Stimulated activated CD8-positive, alpha-beta memory T cell treated with anti-CD3 and anti-CD28 coated beads, Interleukin-2, amount 100 ng/mL, for 1 hour (primary cell): ENCODE data around the gene MRPL12.

ENCODE experiments used
- DNase-seq, 2 donors: peaks; one replicate each; pipeline ENCODE4 v3.0.0-alpha.2; 2020; ENCODE audit warnings: low read depth in 2 of 2

Gene MRPL12

DNA sequence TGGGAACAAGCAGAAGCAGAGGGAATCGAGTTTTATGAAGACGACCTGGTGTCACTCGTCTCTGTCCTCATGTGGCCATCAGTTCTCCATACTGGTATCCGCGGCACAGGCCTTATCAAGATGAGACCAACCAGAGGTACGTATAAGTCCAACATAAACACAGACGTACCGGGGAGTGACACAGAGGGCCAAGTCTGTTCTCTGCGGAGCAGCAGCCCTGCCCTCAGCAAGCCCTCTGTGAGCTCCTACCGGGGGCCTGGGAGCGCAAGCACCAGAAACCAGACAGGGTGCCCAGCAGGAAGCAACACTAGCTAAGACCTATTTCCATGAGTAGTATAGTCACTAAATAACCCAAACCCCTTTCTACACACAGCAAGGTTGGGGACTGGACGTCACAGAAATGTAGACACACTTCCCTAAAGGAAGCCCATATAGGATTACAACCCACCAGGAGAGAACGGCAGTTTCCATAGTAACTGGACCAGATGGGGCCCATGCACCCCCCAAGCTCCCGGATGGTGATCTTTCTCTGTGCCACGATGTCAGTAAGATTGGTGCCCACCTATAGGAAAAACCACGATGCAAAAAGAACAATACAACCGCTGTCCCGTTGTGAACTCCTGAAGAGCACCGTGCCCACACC, 20.5 kb upstream of the MRPL12 start:
- DNase-seq = no peak

DNA sequence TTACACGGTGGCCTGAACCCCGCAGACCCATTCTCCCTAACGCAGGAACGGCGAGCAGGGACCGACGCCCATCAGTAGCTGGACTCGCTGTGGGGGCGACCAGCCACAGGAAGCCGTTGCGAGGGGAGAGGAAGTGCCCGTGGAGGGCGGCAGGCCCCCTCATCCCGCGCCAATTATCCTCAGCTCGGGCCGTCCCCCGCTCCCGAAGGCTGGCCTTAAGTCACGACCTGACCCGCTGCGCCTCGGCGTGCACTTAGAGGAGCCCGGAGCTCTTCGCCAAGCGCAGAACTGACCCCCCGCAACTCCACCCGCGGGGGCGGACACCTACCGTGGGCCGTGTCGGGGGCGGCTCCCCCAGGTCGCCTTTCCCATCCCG, 20.0 kb upstream of the MRPL12 start:
- no peak for DNase-seq

DNA sequence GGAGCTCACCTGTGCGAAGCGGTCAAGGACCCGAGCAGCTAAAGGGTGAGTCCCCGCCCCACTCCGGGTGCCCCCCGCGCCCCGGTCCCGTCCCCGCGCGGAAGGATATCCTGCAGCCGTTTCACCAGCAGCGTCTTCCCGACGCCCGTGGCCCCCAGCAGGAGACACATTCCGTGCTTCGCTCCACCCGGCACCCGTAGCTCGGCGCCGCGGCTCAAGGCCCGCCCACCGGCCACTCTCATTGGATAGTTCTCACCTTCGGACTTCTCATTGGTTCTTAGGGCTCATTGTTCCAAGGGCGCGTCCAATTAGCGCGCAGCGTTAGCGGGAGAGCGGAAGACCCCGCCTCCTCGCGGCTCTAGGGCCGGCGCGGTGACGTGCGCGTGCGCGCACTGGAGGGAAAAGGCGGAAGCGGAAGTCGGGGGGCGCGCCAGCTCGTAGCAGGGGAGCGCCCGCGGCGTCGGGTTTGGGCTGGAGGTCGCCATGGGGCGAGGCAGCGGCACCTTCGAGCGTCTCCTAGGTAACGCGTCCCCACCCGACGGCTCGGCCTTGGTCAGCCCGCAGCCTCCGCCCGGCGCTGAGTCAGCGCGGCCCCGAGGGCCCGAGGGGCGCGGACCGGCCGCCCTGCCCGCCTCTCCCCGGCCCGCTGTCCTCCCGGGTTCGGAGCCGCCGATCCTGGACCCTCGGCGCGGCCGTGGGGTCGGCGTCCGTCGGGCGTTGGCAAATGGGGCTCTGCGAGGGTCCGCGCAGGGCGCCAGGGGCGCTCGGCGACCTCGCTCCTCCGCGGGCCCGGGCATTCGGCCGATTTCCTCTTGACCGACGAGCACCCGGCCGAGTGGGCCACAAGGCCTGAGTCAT, 19.4 kb upstream of the MRPL12 start, which contains the start of the genes ARL16 and HGS:
TSS of gene ARL16 (minus strand) at position 214 of the 858 bp plus-strand sequence. CDS start at position 170, 44 bp downstream.
TSS of gene HGS (plus strand) at position 428 of the 858 bp plus-strand sequence. CDS start at position 484, 56 bp downstream.
- DNase-seq = peak; percentile 94 to 96

DNA sequence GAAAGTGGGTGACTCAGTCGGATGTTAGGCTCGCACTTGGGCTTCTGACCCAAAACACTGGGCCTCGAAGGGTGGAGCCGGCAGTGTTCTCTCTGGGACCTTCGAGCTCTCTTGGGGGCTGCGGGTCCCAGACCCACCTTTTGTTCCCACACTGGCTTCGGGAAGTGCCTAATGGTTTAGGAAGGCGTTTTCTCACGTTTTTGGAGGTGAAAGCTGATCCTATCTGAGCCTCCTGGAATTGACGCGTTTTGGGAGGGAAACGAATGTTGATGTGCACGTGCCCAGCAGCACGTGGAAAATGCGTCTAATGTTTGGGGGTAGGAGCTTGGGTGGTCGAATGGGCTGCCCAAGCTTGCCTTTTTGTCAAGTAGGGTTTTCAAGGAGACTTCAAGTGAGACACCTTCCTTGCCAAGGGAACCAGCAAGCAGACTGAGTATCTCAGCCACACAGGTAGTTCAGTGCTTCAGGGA, 18.7 kb upstream of the MRPL12 start:
- no peak for DNase-seq

DNA sequence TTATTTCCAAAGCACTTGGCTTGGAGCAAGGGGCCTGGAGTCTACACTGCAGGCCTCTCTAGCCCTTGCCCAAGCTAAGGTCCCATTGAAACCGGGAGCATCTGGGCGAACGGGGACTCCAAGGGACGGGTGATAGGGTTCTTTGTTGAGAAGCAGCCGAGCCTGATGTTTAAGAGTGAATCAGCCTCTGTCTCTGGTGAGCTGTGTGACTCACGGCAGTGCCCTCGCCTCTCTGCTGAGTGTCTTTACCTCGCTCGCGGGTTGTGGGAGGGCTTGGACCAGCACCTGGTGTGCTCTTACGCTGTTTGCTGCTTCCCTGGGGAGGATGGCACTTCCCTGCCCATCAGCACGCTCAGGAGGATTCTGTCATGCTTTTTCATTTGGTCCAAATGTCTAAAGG, 18.1 kb upstream of the MRPL12 start:
- no peak for DNase-seq

DNA sequence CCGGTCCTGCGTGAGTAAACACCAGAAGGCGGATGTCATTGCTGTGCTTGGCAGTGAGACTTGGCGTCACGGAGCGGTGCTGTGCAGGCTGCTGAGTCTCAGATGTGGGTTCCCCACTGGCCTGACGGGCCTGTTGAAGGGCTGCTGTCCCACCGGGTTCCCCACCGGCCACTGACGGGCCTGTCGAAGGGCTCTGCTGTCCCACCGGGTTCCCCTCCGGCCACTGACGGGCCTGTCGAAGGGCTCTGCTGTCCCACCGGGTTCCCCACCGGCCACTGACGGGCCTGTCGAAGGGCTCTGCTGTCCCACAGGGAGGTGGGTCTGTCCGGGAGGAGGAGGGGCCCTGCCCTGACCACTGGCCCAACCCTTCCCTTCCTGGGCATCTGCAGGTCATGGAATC, 16.6 kb upstream of the MRPL12 start:
- no peak for DNase-seq

DNA sequence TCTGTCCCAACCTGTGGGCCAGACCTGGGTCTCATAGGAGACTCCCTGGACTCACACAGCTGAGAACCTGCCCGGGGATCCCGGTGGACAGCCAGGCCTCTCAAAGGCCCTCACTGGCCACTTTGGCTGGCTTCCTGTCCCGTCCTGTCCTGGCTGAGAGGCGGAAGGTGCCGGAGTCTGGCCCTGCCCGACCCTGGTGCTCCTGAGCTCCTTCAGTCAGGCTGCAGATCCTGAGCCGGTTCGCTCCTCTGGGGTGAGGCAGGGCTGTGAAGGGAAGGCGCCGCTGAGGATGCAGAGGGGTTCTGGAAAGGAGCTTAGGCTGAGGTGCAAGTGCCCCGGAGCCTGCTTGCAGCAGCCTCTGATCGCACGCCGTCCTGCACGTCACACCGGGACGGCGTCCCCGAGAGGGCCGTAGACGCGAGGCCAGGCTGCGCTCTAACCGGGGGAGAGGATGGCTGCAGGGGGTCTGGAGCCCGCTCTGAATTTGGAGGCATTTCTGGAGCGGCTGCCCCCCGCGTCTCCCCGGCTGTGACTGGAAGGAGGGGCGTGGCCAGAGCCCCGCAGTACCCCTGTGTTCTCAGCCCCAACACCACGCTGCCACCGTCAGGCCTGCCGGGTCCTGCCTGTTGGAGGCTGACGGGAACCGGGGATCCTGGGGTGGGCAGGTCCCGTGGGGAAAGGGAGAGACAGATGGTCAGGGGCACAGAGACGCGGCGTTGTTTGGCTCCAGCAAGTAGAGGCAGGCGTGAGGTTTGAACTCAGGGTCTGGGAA, 15.2 kb upstream of the MRPL12 start:
- DNase-seq = no peak

DNA sequence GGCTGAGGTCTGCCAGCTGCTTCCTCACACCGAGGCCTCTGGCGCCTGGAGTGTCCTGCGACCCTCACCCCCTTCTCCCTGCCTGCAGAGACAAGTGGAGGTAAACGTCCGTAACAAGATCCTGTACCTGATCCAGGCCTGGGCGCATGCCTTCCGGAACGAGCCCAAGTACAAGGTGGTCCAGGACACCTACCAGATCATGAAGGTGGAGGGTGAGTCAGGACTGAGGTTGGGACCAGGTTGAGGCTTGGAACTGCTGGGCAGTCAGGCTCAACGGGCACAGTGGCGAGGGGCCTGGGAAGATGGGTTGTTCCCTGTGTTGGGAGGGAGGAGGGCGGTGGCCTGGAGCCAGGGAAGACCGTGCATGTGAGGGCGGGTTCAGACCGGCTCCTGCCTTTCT, 14.6 kb upstream of the MRPL12 start:
- no peak for DNase-seq

DNA sequence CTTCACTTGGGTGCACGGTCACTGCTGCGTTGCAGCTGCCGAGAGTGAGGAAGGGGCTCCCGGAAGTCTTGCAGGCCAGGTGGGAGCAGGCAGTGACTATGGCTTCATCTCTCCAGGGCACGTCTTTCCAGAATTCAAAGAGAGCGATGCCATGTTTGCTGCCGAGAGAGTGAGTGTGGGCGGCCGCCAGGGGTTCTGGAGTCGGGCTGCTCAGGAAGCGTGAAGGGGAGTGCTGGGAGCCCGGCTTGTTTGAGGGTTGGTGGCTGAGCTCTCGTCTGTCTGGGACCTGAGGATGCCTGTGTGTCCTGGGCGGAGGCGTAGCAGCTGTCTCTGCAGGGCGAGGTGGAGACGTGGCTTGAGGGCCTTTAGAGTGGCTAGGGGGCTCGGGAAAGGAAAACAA, 13.1 kb upstream of the MRPL12 start:
- DNase-seq = no peak

DNA sequence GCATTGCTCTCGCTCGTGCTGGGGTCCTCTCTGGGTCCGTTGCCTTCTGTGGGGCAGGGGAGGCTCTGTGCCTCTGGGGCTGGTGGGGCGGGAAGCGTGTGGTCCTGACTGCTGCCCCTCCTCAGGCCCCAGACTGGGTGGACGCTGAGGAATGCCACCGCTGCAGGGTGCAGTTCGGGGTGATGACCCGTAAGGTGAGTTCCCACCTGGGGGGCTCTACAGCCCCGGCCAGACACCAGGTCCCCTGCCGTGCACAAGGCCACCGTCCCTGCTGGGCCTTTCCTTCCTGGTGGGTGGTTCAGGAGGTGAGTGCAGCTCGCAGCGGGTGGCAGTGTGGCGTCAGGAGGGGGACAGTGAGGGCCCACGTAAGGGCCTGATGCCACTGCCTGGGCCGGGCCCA, 12.6 kb upstream of the MRPL12 start:
- DNase-seq = no peak

DNA sequence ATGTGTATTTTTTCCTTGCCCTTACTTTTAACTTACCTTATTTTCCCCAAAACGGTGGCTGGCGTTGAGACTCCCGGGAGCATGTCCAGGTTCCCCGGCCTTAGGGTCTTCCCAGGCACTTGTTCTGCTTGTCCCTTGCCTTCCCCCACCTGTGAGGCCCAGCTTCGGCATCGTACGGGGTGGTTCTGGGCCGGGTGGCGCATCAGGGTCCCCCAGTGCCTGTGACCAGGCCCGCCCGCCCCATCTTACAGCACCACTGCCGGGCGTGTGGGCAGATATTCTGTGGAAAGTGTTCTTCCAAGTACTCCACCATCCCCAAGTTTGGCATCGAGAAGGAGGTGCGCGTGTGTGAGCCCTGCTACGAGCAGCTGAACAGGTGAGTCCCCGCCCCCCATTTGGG, 12.0 kb upstream of the MRPL12 start:
- no peak for DNase-seq

DNA sequence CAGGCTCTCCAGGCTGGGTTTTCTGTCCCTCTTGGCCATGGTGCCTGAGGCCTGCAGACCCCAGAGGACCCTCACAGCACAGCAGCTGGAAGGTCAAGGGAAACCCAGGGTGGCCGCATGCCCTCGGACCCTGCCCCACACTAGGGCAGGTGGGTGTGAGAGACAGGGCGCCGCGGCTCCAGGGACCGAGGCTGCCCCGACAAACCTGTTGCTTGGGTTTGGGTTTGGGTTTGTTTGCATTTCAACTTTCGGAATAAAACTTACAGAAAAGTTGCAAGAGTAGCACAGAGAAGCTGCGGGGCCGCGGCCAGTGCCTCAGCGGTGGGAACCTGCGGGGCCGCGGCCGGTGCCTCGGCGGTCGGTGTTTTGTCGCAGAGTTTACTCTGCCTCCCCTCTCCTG, 11.6 kb upstream of the MRPL12 start:
- no peak for DNase-seq

DNA sequence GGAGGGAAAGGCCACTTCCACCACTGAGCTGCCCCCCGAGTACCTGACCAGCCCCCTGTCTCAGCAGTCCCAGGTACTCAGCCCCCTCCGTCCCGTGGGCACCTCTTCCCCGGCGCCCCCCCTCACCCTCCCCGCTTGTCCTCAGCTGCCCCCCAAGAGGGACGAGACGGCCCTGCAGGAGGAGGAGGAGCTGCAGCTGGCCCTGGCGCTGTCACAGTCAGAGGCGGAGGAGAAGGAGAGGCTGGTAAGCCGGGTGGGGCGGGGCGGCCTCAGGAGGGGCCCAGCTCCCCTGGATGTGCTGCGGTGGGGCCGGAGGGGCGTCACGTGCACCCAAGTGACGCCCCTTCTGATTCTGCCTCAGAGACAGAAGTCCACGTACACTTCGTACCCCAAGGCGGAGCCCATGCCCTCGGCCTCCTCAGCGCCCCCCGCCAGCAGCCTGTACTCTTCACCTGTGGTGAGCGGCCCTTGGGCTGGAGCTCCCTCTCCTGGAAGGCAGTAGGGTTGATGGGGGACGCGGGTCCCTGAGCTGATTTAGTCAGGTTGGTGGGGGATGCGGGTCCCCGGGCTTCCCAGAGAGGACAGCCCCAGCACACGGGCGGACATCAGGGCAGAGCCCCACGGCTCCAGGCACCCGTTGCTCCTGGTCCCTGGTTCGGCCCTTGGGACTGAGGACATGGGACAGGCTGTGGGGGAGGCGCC, 9.5 kb upstream of the MRPL12 start:
- DNase-seq = no peak

DNA sequence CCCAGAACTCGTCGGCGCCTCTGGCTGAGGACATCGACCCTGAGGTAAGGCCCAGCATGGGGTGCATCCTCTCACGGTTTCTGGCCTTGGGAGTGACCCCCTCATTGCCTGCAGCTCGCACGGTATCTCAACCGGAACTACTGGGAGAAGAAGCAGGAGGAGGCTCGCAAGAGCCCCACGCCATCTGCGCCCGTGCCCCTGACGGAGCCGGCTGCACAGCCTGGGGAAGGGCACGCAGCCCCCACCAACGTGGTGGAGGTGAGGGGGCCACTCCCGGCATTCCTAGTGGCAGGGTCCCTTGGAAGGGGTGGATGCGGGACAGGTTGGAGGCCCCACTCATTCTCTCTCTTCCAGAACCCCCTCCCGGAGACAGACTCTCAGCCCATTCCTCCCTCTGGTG, 8.4 kb upstream of the MRPL12 start:
- no peak for DNase-seq

DNA sequence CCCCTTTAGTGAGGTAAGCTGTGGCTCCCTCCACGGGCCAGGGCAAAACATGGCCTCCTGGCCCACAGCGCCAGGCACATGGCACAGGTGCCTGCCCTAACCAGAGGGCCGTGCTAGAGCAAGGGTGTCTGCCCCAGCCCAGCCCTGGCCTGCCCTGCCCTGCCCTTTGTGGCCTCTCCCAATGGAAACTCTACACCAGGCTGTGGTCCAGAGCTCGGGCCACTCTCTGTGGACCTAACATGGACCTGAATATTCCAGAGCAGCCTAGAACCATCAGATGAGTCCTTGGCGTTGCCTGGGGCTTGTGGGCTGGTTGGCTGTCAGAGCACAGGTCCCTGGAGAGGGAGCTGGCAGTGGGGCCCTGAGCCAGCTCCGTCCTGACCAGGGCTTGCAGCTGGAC, 8.0 kb upstream of the MRPL12 start:
- no peak for DNase-seq

DNA sequence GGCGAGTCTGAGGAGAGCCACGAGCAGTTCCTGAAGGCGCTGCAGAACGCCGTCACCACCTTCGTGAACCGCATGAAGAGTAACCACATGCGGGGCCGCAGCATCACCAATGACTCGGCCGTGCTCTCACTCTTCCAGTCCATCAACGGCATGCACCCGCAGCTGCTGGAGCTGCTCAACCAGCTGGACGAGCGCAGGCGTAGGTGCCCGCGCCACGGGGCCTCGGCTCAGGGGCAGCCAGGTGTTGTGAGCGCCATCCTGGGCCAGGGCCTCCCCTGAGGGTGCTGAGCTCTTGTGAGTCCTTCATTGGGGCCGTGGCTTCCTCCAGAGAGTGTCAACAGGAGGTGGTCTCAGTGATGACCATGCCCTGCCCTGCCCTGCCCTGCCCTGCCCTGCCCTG, 7.4 kb upstream of the MRPL12 start:
- no peak for DNase-seq

DNA sequence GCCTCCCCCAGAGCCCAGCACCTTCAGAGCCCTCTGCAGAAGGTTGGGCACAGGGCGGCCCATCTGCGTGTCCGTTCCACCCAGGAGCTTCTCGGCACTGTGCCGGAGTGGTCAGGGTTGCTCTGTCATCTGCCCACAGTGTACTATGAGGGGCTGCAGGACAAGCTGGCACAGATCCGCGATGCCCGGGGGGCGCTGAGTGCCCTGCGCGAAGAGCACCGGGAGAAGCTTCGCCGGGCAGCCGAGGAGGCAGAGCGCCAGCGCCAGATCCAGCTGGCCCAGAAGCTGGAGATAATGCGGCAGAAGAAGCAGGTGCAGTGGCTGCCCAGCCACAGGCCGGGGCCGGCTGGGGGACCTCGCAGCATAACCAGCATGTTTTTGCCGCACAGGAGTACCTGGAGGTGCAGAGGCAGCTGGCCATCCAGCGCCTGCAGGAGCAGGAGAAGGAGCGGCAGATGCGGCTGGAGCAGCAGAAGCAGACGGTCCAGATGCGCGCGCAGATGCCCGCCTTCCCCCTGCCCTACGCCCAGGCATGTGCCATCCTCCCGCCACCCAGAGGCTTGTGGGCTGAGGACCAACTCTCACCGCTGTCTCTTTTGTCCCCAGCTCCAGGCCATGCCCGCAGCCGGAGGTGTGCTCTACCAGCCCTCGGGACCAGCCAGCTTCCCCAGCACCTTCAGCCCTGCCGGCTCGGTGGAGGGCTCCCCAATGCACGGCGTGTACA, 6.8 kb upstream of the MRPL12 start:
- no peak for DNase-seq

DNA sequence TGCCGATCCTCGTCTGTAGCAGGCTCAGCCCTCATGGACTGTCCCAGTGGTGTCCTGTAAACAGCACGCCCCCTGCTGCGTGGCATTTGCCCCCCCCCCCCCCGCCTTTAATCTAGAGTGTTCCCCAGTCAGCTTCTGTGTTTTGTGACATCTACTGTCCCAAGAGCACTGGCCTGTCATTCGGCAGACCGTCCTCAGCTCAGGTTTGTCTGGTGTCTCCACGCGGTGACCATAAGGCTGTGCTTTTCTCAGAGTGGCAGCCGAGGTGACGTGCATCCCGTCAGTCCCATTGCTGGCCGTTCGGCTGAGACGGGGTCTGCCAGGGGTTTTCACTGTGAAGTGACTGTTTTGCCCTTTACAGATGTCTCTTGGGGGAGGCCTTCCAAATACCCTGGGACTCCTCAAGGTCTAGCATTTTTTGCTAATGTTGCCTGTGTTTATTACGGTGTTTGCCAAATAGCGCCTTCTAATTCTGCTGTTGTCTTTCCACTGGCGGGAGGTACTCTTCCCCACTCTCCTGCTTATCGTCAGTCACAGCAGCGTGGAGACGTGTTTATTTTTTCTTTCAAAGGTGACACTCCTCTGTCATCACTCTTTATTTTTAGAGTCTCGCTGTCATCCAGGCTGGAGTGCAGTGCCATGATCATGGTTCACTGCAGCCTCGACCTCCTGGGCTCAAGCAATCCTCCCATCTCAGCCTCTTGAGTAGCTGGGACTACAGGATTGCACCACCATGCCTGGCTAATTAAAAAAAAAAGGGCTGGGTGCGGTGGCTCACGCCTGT, 5.7 kb upstream of the MRPL12 start:
- no peak for DNase-seq

DNA sequence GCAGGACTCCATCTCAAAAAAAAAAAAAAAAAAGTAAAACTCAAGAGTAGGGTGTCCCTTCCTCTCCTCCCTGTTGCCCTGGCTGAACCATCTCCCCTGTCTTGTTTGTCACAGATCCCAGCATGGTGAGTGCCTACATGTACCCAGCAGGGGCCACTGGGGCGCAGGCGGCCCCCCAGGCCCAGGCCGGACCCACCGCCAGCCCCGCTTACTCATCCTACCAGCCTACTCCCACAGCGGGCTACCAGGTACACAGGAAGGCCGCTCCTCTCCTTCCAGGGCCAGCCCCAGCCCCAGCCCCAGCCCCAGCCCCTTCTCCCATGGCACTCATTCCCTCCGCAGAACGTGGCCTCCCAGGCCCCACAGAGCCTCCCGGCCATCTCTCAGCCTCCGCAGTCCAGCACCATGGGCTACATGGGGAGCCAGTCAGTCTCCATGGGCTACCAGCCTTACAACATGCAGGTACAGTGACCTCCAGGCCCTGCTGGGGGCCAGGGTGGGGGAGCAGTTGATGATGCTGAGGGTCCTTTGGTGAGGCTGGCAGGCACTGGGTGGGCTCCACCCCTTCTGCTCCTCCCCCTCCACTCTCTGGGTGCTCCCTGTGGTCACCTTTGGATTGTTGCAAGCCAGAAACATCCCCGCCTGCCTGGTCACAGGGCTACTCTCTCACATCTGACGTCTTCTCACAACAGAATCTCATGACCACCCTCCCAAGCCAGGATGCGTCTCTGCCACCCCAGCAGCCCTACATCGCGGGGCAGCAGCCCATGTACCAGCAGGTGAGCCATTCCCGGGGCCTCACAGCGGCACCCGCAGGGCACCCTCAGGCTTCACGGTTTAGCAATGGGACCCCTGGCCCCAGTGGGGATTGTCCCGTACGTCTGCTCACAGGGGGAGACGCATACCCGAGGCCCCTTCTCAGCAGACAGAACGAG, 2.5 kb upstream of the MRPL12 start:
- no peak for DNase-seq
